Right cardiac atrium (tissue), 5 donors: ENCODE results near the gene MRPL32. TPM values are rescaled to one million over a fixed set of nuclear protein-coding genes. Genes with fewer than 3 reads are reported as not detected.
A peak's percentile ranks its signal among the peaks of the same experiment; 100 is the strongest.

Experiments
- ATAC-seq, 2 donors: fragments of 200-7000 bp; cut with Tn5 transposase; one replicate each; pipeline versions ENCODE4 v1.8.0 to v1.9.1; 2020; ENCODE audit warnings: moderate library complexity in 2 of 2, mild to moderate bottlenecking in 1 of 2
- DNase-seq, 3 donors: peaks; one replicate each; pipeline ENCODE4 v3.0.0-alpha.2; 2020
- H3K27ac ChIP-seq: one replicate; pipeline ENCODE4 v1.5.1; 2013; ENCODE audit warnings: mild to moderate bottlenecking, low read length, control low read depth, moderate library complexity
- H3K27me3 ChIP-seq: one replicate; pipeline ENCODE4 v1.6.1; 2013; ENCODE audit not compliant: control insufficient read depth, insufficient read depth
- H3K4me1 ChIP-seq: one replicate; pipeline ENCODE4 v1.6.1; 2013; ENCODE audit warnings: low read length; ENCODE audit not compliant: control insufficient read depth, insufficient read depth
- H3K4me3 ChIP-seq: one replicate; pipeline ENCODE4 v1.5.1; 2013; ENCODE audit warnings: low read length, control low read depth
- H3K9me3 ChIP-seq: one replicate; pipeline ENCODE4 v1.6.1; 2013; ENCODE audit warnings: low read length; ENCODE audit not compliant: control insufficient read depth
- WGBS: extraction: QIAGEN DNeasy Blood & Tissue Kit; methylation state at CpG from one replicate; pipeline ENCODE4 v1.1.7; 2013; 5-methylcytosine and 5-hydroxymethylcytosine counted together
- intact Hi-C, 4 donors: fragments of 100-400 bp; cut with DNase I; formaldehyde crosslinking; loops; one replicate each; pipeline versions ENCODE4 v1.11.0 to v1.14.0; 2022 to 2023
- polyA plus RNA-seq: library from polyadenylated mRNA; stranded (reverse); fragments of 200-250 nt; gene quantifications from one replicate; pipeline ENCODE4 v1.2.3, GENCODE V29; 2013
- total RNA-seq, 4 donors: library from RNA; stranded (reverse); fragmentation: NEBNext Ultra II Directional; extraction: Animal tissue kit (Norgen Biotek cat#: 25700); gene quantifications; one replicate each; pipeline ENCODE4 v1.2.1, GENCODE V29; 2021
- donor health status: healthy with polysubstance abuse.
- donor health status: DM: no; HTN: yes; CAD: no.
- donor health status: DM: no; HTN: no; CAD: no.
- donor health status: DM: no; HTN: yes; CAD: no; lungs with severe emphysema.
- donor health status: DM: yes; HTN: yes; CAD: no.

Gene MRPL32
- total and polyA plus RNA-seq, 5 donors = 45.5 to 81.6 (median 46.3) TPM

DNA sequence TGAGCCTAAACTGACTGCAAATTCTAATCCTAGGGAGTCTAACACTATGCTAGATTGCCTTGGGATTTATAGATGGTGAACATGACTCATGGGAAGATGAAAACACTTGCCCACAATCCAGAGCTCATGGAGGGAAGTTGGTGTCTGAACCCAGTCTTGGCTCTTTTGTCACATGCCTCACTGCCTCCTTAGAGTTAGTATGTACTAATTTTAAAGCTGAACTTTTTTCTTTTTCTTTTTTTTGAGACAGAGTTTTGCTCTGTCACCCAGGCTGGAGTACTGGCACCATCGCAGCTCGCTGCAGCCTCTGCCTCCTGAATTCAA, 14.4 kb downstream of the MRPL32 start:
- Histone ChIP-seq H3K9me3 (no peaks in the 10 kb centered on the region), H3K27ac (no peak overlapping the region), H3K27me3 (no peaks in the 10 kb centered on the region), H3K4me1 (no peaks in the 10 kb centered on the region), H3K4me3 (no peak overlapping the region)
- WGBS = 96% methylated on average over 2 of the region's 2 CpGs
- no peak for DNase-seq
- ATAC-seq = no peak
- intact Hi-C loops = loop anchor here in 3 of 4 donors (10.0 kb wide), 4 partner anchors 308 to 888 kb away; no protein-coding TSS in a partner anchor

DNA sequence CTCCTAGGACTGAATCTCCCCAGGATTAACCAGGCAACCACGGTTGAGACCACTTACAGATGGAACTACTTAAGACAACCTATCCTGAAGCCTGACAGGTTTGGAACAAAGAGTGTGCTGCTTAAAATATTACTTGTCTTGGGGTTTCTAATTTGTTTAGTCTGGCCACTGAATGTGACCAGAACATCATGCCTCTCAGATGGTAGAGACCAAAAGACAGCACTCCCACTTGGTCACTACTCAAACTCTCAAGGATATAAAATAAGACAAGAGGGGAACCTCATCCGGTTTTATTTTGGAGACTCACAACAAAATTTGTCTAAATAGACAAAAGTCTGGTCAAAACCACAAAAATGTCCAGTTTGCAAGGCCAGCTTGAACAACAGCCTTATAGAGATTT, 15.3 kb downstream of the MRPL32 start:
- no peak for ATAC-seq
- DNase-seq = no peak
- no peaks in the 10 kb centered on the region for H3K9me3 ChIP-seq
- WGBS = 74% methylated on average over 2 of the region's 2 CpGs
- no peaks in the 10 kb centered on the region for H3K27me3 ChIP-seq
- intact Hi-C loops = loop anchor here in 3 of 4 donors (10.0 kb wide), 4 partner anchors 307 to 887 kb away; no protein-coding TSS in a partner anchor
- H3K4me3 ChIP-seq = no peak overlapping the region
- no peak overlapping the region for H3K27ac ChIP-seq
- no peaks in the 10 kb centered on the region for H3K4me1 ChIP-seq

DNA sequence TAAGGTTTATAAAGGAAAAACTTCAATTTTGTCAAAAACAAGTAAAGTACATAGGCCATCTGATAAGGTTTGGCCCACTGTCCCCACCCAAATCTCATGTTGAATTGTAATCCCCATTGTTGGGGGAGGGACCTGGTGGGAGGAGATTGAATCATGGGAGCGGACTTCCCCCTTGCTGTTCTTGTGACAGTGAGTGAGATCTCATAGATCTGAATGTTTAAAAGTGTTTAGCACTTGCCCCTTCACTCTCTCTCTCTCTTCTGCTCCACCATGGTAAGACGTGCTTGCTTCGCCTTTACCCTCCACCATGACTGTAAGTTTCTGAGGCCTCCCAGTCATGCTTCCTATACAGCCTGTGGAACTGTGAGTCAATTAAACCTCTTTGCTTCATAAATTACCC, 18.2 kb downstream of the MRPL32 start:
- Histone ChIP-seq H3K9me3 (no peaks in the 10 kb centered on the region), H3K27ac (no peak overlapping the region), H3K4me1 (no peaks in the 10 kb centered on the region), H3K27me3 (no peaks in the 10 kb centered on the region), H3K4me3 (no peak overlapping the region)
- 60% methylated on average over 3 of the region's 3 CpGs for WGBS
- no peak for ATAC-seq
- no peak for DNase-seq
- intact Hi-C loops = no loop called here

DNA sequence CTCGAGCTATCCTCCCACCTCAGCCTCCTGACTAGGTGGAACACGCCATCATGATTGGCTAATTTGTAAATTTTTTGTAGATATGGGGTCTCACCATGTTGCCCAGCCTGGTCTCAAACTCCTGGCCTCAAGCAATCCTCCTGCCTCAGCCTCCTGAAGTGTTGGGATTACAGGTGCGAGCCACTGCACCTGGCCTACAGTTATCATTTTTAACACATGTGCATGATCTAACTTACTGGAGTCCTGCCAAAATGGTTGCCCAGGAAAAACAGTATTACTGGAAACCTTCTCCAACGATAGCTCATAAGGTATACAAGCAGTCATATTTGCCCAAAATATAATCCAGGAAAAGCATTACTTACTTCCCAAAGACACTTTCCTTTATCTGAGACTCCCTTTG, 20.2 kb downstream of the MRPL32 start:
- no peaks in the 10 kb centered on the region for H3K9me3 ChIP-seq
- H3K27me3 ChIP-seq = no peaks in the 10 kb centered on the region
- no peak overlapping the region for H3K4me3 ChIP-seq
- no peaks in the 10 kb centered on the region for H3K4me1 ChIP-seq
- WGBS = 73% methylated on average over 4 of the region's 4 CpGs
- no peak for ATAC-seq
- H3K27ac ChIP-seq = no peak overlapping the region
- intact Hi-C loops = no loop called here
- DNase-seq = no peak

DNA sequence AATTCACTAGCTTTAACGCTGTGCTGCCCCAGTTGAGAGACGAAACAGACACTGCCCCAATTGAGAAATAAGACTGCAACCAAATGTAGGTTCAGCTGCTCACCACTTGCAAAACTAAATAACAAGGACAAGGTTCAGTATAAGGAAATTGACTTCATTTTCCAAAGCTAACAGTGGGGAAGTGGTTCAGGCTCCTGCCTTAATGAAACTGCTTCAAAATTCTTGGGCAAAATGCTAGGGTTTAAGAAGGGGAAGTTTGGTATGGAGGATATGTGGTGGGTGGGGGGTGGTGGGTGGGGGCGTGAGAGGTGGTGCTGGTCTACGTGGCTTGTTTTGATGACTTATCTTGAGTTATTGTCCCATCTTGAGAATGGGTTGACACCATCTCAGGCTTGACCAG, 21.8 kb downstream of the MRPL32 start:
- no peak for ATAC-seq
- Histone ChIP-seq H3K4me3 (no peak overlapping the region), H3K27ac (no peak overlapping the region), H3K9me3 (no peaks in the 10 kb centered on the region), H3K27me3 (no peaks in the 10 kb centered on the region), H3K4me1 (no peaks in the 10 kb centered on the region)
- 82% methylated on average over 4 of the region's 4 CpGs for WGBS
- DNase-seq = no peak
- intact Hi-C loops = no loop called here

DNA sequence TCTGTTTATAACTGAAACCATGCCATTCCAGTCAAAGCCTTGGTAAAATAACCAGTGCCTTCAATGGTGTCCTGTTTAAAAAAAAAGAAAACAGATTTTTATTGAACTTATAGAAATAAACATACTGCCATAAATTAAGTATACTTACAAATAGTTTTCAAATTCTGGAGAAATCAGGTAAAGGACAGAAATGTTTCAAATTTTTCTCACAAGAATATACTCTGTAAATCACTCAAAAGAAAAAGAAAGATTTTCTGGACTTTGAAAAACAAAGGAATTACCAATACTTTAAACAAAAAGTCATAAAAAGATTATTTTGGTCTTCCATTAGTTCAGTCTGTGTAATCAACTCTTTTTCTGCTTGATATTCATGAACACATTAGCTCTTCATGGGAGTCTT, 23.9 kb downstream of the MRPL32 start:
- no peak overlapping the region for H3K27ac ChIP-seq
- intact Hi-C loops = no loop called here

DNA sequence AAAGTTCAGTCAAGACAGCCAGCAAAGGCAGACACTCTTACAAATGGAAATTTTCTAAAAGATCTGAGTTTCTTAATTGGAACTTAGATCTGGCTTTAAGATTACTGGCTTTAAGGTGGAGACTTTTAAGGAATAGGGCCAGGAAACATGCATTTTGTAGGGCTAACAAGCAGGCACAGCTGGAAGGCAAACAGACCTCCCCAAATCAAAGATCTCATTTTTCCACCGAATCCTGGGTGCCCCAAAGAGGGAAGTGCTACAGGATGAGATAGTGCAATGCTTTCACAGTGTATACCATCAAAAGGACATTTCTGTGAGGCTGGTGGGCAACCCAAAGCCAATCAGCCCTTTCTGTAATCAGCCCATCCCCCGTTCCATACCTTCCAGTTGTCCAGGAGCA, 27.4 kb downstream of the MRPL32 start:
- H3K4me1 ChIP-seq = no peaks in the 10 kb centered on the region
- H3K9me3 ChIP-seq = no peaks in the 10 kb centered on the region
- no peaks in the 10 kb centered on the region for H3K27me3 ChIP-seq
- no peak overlapping the region for H3K27ac ChIP-seq
- intact Hi-C loops = no loop called here
- 74% methylated on average over 2 of the region's 2 CpGs for WGBS
- no peak overlapping the region for H3K4me3 ChIP-seq
- DNase-seq (no peak), ATAC-seq (no peak)

More for the DNA sequence above, 23.9 kb downstream of the MRPL32 start:
- no peak overlapping the region for H3K4me3 ChIP-seq
- no peaks in the 10 kb centered on the region for H3K27me3 ChIP-seq
- no peak for DNase-seq
- no peaks in the 10 kb centered on the region for H3K4me1 ChIP-seq
- H3K9me3 ChIP-seq = no peaks in the 10 kb centered on the region
- no peak for ATAC-seq

DNA sequence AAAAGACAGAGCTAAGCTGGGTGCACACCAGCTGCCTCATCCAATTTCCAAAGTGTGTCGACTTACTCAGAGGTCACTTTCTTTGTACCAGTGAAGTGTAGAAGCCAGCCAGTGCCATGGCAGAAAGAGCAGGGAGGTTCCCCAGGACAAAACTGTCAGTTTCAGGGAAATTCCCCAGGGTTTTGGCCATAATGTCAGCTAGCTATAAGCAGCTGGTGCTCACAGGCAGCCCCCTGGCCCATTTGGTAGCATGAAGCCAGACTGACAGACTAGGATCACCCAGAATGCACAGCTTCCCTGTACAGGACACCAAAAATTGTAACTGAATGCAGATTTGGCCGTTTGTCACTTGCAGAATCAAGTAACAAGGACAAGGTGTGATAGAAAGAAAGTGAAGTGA, 28.6 kb downstream of the MRPL32 start:
- 72% methylated on average over 2 of the region's 2 CpGs for WGBS
- Histone ChIP-seq H3K27ac (no peak overlapping the region), H3K9me3 (no peaks in the 10 kb centered on the region), H3K4me3 (no peak overlapping the region), H3K27me3 (no peaks in the 10 kb centered on the region), H3K4me1 (no peaks in the 10 kb centered on the region)
- DNase-seq (no peak), ATAC-seq (no peak)
- intact Hi-C loops = no loop called here

DNA sequence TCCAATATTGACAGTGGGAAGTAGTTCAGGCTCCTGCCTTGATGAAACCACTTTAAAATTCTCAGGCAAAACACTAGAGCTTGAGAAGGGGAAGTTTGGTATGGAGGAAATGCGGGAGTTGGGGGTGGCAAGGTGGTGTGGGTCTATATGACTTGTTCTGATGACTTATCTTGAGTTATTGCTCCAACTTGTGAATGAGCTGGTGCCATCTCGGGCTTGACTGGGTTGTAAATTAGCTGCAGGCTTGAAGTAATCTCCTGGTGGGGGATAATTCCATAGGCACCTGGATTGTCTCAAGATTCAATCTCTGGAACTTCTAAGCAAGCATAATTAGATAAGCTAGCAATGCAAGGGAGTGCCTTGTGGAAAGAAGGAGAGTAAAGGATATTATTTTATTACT, 29.0 kb downstream of the MRPL32 start:
- WGBS = 53% methylated on average over 2 of the region's 2 CpGs
- Histone ChIP-seq H3K4me1 (no peaks in the 10 kb centered on the region), H3K27ac (no peak overlapping the region), H3K27me3 (no peaks in the 10 kb centered on the region), H3K9me3 (no peaks in the 10 kb centered on the region), H3K4me3 (no peak overlapping the region)
- intact Hi-C loops = no loop called here
- DNase-seq = no peak
- ATAC-seq = no peak

DNA sequence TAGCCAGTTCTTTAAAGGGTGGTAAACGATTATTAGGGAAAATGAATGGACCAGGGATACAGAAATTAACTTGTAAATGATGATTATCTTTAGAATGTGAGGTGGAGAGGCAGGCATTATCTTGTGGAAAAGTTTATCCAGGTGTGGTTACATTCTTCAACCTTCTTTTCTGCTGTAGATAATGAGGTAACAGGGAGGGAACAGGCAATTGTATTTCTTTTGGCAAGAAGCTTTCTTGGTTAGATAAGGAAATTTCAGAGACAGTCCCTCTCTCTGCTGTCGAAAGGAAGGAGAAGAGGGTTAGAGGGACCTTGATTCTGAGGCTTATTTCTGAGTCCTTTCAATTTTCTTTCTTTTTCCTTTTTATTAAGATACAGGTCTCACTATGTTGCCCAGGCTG, 32.1 kb downstream of the MRPL32 start:
- 42% methylated on average over 2 of the region's 2 CpGs for WGBS
- intact Hi-C loops = no loop called here
- Histone ChIP-seq H3K4me3 (no peak overlapping the region), H3K27ac (no peak overlapping the region), H3K4me1 (no peaks in the 10 kb centered on the region), H3K27me3 (no peaks in the 10 kb centered on the region), H3K9me3 (no peaks in the 10 kb centered on the region)
- ATAC-seq (peak in 1 of 2 donors; percentile 67), DNase-seq (no peak)

DNA sequence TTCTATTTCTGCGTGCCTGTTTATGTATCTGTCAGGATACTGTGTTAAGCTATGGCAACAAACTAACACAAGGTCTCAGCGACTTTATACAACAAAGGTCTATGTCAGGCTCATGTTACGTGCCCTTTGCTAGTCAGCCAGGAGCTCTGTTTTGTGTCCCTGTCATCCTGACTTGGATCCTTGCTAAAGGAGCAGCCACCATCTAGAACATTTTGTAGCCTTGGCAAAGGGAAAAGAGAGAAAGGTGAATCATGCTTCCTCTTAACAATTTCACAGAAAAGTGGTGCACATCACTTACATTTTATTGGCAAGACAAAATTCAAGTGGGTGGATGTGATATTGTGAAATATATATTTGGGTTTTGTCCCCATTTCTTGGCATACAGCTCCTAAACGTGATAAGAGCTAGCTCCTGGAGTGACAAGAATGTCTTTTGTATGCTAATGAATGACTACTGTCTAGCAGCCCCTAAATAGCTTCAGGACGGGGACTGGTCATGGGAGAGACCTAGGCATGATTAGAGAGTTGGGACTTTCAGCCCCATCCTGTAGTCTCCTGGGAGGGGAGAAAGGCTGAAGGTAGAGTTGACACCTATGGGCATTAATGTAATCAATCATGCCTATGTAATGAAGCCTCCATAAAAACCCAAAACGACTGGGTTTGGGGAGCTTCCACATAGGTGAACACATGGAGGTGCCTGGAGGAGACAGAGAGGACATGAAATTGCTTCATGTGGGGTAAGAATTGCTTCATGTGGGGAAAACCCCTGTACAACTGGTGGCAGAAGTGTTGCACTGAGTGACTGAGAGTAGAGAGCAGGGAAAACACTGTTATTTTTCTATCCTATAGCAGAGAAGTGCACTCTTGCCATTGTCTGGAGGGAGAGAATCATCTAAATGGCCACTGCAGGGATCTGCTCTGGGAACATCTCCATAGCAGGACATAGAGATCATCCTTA, 33.0 kb downstream of the MRPL32 start:
- ATAC-seq (peak in 1 of 2 donors; percentile 89), DNase-seq (no peak)
- H3K27ac ChIP-seq = no peak overlapping the region
- no peaks in the 10 kb centered on the region for H3K4me1 ChIP-seq
- intact Hi-C loops = no loop called here
- H3K4me3 ChIP-seq = no peak overlapping the region
- H3K9me3 ChIP-seq = no peaks in the 10 kb centered on the region
- 41% methylated on average over 6 of the region's 6 CpGs for WGBS
- no peaks in the 10 kb centered on the region for H3K27me3 ChIP-seq
